ENCODE measurements around the gene RAVER1. TPM values are rescaled to one million over a fixed set of nuclear protein-coding genes. Genes with fewer than 3 reads are reported as not detected.

RAVER1 gene
- total and polyA plus RNA-seq, 9 of the 15 experiments (the other 6 are each of a cell fraction or from before 2014, with no cell fraction given): 0.06 to 113 (median 7.0) TPM

GRCh38 chr19:10270616-10271394 is 62.5 kb downstream of the RAVER1 start, which contains the start of gene ICAM1 (continued):
- TF ChIP-seq ARID4B (CRISPR knock-in tag; IDR thresholded peaks at IDR 0.05) (no peak; the same call in 1 of the 2 replicates), CBX2 (IDR thresholded peaks at IDR 0.05; ENCODE audit: insufficient read depth, low read length, poor library complexity, severe bottlenecking) (no peak), NCOA4 (IDR thresholded peaks at IDR 0.05; ENCODE audit: partially characterized antibody) (no peak), NR4A1 (CRISPR knock-in tag; IDR thresholded peaks at IDR 0.05) (0 out of 2 replicates have a peak, but pooled peaks have one; percentile 47), NR4A1 (tag; IDR thresholded peaks at IDR 0.05) (no peak), NCOA1 (IDR thresholded peaks at IDR 0.05; ENCODE audit: low read depth) (no peak), CBFB (CRISPR knock-in tag; IDR thresholded peaks at IDR 0.05) (no peak; the same call in 1 of the 2 replicates), PRDM10 (IDR thresholded peaks at IDR 0.05; ENCODE audit: partially characterized antibody) (no peak), ETV5 (CRISPR knock-in tag; IDR thresholded peaks at IDR 0.05; ENCODE audit: low read depth) (peak; percentile 93), U2AF2 (optimal IDR thresholded peaks at IDR 0.05; ENCODE audit: low read depth, low read length) (no peak), CLOCK (CRISPR knock-in tag; IDR thresholded peaks at IDR 0.05; ENCODE audit: borderline replicate concordance) (no peak), HES1 (IDR thresholded peaks at IDR 0.05; ENCODE audit: low read depth) (no peak), MAFF (IDR thresholded peaks at IDR 0.05; ENCODE audit: low read length) (no peak), ZNF217 (CRISPR knock-in tag; IDR thresholded peaks at IDR 0.05) (no peak)

Measured in K562 (cell line).